K562 (cell line): ENCODE data around the gene DLG4. TPM values are rescaled to one million over a fixed set of nuclear protein-coding genes. Genes with fewer than 3 reads are reported as not detected.

Experiments used
- ATF7 ChIP-seq: fragments of 450-650 bp; IDR thresholded peaks from 2 replicates; pipeline ENCODE4 v1.7.1; 2014; ENCODE audit warnings: mild to moderate bottlenecking, moderate library complexity
- CSDE1 ChIP-seq, 2 experiments: fragments of 450-650 bp; IDR thresholded peaks; 2 replicates each; pipeline ENCODE4 v1.6.1; 2016; ENCODE audit warnings: mild to moderate bottlenecking in 1 of 2
- KHSRP ChIP-seq: fragments of 450-650 bp; IDR thresholded peaks from 2 replicates; pipeline ENCODE4 v1.6.1; 2017
- MCM5 ChIP-seq: fragments of 450-650 bp; IDR thresholded peaks from 2 replicates; pipeline ENCODE4 v1.6.1; 2016; ENCODE audit warnings: low read depth
- MECOM ChIP-seq: fragments of 250-450 bp; sonication (Bioruptor Pico); IDR thresholded peaks from 2 replicates; pipeline ENCODE4 v1.8.0; 2022; ENCODE audit warnings: inconsistent platforms
- MTA3 ChIP-seq: fragments of 450-650 bp; formaldehyde crosslinking; IDR thresholded peaks from 2 replicates; pipeline ENCODE4 v1.6.1; 2017; ENCODE audit warnings: mild to moderate bottlenecking, borderline replicate concordance
- RFX7 ChIP-seq: fragments of 250-450 bp; sonication (Bioruptor Pico); IDR thresholded peaks from 2 replicates; pipeline ENCODE4 v1.5.1; 2021; ENCODE audit warnings: mild to moderate bottlenecking
- SMARCC2 ChIP-seq: fragments of 450-650 bp; IDR thresholded peaks from 2 replicates; pipeline ENCODE4 v1.6.1; 2017; ENCODE audit warnings: antibody characterized with exemption, moderate library complexity, mild to moderate bottlenecking, low read depth
- SRSF7 ChIP-seq: fragments of 200-400 bp; formaldehyde crosslinking; optimal IDR thresholded peaks from 2 replicates; pipeline ENCODE3; 2017; ENCODE audit warnings: mild to moderate bottlenecking, low read depth, low read length
- TBL1XR1 ChIP-seq, 2 experiments: IDR thresholded peaks; 2 replicates each; pipeline ENCODE4 v1.6.1; 2012; ENCODE audit warnings: improper control_type of control experiment in 2 of 2, low read length in 2 of 2, mild to moderate bottlenecking in 1 of 2
- TCF3 ChIP-seq: sonication (generic); formaldehyde crosslinking; IDR thresholded peaks from 2 replicates; pipeline ENCODE4 v1.4.0; 2020; ENCODE audit warnings: mild to moderate bottlenecking, missing genetic modification reagents
- TCF7L2 ChIP-seq: fragments of 150-350 bp; IDR thresholded peaks from 2 replicates; pipeline ENCODE4 v1.6.1; 2016; ENCODE audit warnings: low read depth, mild to moderate bottlenecking, low read length, moderate library complexity
- ZNF586 ChIP-seq: fragments of 450-650 bp; formaldehyde crosslinking; conservative IDR thresholded peaks from 2 replicates; pipeline ENCODE4 v1.4.0; 2020; ENCODE audit warnings: mild to moderate bottlenecking, moderate library complexity
- polyA plus RNA-seq, 8 experiments: library from polyadenylated mRNA; depleted of rRNA in 4 of 8; stranded (reverse) in 5 of 8; unstranded in 3 of 8; fragments of >200 nt; fragmentation: Nextera tagmentation in 2 of 8; fragmentation: Illumina TruSeq in 1 of 8; extraction: Ambion mirVana in 2 of 8; extraction: Trizol in 1 of 8; gene quantifications; 2 replicates each; pipeline versions ENCODE4 v1.2.1 to v1.2.3, GENCODE V29; 2011 to 2014; ENCODE audit warnings: inconsistent platforms in 1 of 8, missing spikeins in 1 of 8
- total RNA-seq, 7 experiments: library from RNA; depleted of rRNA in 6 of 7; stranded (reverse); fragments of >200 nt in 6 of 7; fragmentation: Illumina TruSeq in 2 of 7; extraction: Trizol in 2 of 7; gene quantifications; 2 replicates each; pipeline versions ENCODE4 v1.2.1 to v1.2.3, GENCODE V29; 2011 to 2021; ENCODE audit warnings: low replicate concordance in 1 of 7
- TF ChIP-seq, protein P1 (sequence below): fragments of 200-800 bp; sonication (Bioruptor generic); IDR thresholded peaks from 2 replicates; pipeline ENCODE4 v1.6.1; 2017; ENCODE audit warnings: missing genetic modification characterization, missing compliant biosample characterization
- TF ChIP-seq, protein P2 (sequence below): sonication (generic); formaldehyde crosslinking; IDR thresholded peaks from 2 replicates; pipeline ENCODE4 v1.8.1; 2023; ENCODE audit warnings: mild to moderate bottlenecking, missing genetic modification reagents, moderate library complexity
- TF ChIP-seq, protein P3 (sequence below): IDR thresholded peaks from 3 replicates; pipeline ENCODE4 v1.6.1; 2011; ENCODE audit warnings: borderline replicate concordance, mild to moderate bottlenecking; ENCODE audit not compliant: insufficient read length, insufficient read depth
- TF ChIP-seq, protein P4 (sequence below): fragments of 250-450 bp; sonication (Bioruptor Pico); IDR thresholded peaks from 2 replicates; pipeline ENCODE4 v1.5.0; 2021; ENCODE audit warnings: mild to moderate bottlenecking, borderline replicate concordance
- TF ChIP-seq, protein P5 (sequence below): fragments of 450-650 bp; IDR thresholded peaks from 2 replicates; pipeline ENCODE4 v1.7.1; 2018; ENCODE audit warnings: mild to moderate bottlenecking, low read depth; ENCODE audit not compliant: partially characterized antibody

Gene DLG4
- total and polyA plus RNA-seq, 9 of the 15 experiments (the other 6 are each of a cell fraction or from before 2014, with no cell fraction given): 0.03 to 12.0 (median 4.1) TPM

DNA sequence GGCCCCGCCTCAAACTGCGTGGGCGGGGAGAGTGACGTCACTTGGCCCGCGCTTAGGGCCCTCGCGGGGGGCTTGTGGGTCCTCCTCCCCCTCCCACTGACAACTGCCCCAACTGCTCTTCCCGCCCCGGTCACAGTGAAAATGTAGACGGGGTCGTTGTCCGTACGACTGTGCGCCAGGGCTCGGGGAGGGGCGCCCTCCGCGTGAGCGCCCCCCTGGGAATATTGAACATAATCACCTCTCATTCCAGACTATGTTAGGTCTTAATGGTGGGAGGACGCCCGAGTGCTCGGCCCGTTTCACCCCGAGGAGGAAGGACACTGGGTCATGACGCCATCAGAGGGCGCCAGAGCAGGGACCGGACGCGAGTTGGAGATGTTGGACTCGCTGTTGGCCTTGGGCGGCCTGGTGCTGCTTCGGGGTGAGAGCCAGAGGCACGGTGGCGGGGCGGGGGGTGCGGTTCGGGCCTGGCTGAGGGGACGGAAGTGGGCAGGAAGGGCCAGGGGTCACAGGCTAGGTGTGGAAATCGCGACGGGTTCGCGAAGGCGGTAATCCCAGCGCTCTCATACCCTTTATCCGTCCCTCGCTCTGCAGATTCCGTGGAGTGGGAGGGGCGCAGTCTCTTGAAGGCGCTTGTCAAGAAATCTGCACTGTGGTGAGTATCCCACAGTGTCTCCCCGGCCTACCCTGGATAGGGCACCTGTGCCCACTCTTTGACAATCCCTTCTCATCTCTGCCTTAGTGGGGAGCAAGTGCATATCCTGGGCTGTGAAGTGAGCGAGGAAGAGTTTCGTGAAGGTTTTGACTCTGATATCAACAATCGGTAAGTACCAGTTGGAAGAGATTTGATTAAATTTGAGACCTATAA, 32.8 kb upstream of the DLG4 start, which contains the start of gene ELP5 (continued):
- TF ChIP-seq, protein P1, sequence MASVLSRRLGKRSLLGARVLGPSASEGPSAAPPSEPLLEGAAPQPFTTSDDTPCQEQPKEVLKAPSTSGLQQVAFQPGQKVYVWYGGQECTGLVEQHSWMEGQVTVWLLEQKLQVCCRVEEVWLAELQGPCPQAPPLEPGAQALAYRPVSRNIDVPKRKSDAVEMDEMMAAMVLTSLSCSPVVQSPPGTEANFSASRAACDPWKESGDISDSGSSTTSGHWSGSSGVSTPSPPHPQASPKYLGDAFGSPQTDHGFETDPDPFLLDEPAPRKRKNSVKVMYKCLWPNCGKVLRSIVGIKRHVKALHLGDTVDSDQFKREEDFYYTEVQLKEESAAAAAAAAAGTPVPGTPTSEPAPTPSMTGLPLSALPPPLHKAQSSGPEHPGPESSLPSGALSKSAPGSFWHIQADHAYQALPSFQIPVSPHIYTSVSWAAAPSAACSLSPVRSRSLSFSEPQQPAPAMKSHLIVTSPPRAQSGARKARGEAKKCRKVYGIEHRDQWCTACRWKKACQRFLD (CRISPR knock-in tag): no peak
- TF ChIP-seq ATF7 (peak; percentile 99), SRSF7 (no peak), ZNF586 (no peak), MCM5 (no peak), RFX7 (no peak), MTA3 (peak; percentile 54; the same call in 1 of the 2 replicates), TCF7L2 (no peak), MECOM (no peak), SMARCC2 (no peak), KHSRP (peak; percentile 46; the same call in 1 of the 2 replicates), CSDE1 (IDR thresholded peaks at IDR 0.05) (peak in 1 of 2 experiments; percentile 68; a peak in 2 of 4 replicates), TCF3 (CRISPR knock-in tag) (no peak), TBL1XR1 (IDR thresholded peaks at IDR 0.05; ENCODE audit: low read length in 2 of 2) (peak in 1 of 2 experiments; percentile 18; a peak in 1 of 4 replicates)
- TF ChIP-seq, protein P2, sequence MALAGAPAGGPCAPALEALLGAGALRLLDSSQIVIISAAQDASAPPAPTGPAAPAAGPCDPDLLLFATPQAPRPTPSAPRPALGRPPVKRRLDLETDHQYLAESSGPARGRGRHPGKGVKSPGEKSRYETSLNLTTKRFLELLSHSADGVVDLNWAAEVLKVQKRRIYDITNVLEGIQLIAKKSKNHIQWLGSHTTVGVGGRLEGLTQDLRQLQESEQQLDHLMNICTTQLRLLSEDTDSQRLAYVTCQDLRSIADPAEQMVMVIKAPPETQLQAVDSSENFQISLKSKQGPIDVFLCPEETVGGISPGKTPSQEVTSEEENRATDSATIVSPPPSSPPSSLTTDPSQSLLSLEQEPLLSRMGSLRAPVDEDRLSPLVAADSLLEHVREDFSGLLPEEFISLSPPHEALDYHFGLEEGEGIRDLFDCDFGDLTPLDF (CRISPR knock-in tag): no peak
- TF ChIP-seq, protein P3, sequence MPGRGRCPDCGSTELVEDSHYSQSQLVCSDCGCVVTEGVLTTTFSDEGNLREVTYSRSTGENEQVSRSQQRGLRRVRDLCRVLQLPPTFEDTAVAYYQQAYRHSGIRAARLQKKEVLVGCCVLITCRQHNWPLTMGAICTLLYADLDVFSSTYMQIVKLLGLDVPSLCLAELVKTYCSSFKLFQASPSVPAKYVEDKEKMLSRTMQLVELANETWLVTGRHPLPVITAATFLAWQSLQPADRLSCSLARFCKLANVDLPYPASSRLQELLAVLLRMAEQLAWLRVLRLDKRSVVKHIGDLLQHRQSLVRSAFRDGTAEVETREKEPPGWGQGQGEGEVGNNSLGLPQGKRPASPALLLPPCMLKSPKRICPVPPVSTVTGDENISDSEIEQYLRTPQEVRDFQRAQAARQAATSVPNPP: no peak
- TF ChIP-seq, protein P4, sequence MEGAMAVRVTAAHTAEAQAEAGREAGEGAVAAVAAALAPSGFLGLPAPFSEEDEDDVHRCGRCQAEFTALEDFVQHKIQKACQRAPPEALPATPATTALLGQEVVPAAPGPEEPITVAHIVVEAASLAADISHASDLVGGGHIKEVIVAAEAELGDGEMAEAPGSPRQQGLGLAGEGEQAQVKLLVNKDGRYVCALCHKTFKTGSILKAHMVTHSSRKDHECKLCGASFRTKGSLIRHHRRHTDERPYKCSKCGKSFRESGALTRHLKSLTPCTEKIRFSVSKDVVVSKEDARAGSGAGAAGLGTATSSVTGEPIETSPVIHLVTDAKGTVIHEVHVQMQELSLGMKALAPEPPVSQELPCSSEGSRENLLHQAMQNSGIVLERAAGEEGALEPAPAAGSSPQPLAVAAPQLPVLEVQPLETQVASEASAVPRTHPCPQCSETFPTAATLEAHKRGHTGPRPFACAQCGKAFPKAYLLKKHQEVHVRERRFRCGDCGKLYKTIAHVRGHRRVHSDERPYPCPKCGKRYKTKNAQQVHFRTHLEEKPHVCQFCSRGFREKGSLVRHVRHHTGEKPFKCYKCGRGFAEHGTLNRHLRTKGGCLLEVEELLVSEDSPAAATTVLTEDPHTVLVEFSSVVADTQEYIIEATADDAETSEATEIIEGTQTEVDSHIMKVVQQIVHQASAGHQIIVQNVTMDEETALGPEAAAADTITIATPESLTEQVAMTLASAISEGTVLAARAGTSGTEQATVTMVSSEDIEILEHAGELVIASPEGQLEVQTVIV (CRISPR knock-in tag): no peak
- TF ChIP-seq, protein P5, sequence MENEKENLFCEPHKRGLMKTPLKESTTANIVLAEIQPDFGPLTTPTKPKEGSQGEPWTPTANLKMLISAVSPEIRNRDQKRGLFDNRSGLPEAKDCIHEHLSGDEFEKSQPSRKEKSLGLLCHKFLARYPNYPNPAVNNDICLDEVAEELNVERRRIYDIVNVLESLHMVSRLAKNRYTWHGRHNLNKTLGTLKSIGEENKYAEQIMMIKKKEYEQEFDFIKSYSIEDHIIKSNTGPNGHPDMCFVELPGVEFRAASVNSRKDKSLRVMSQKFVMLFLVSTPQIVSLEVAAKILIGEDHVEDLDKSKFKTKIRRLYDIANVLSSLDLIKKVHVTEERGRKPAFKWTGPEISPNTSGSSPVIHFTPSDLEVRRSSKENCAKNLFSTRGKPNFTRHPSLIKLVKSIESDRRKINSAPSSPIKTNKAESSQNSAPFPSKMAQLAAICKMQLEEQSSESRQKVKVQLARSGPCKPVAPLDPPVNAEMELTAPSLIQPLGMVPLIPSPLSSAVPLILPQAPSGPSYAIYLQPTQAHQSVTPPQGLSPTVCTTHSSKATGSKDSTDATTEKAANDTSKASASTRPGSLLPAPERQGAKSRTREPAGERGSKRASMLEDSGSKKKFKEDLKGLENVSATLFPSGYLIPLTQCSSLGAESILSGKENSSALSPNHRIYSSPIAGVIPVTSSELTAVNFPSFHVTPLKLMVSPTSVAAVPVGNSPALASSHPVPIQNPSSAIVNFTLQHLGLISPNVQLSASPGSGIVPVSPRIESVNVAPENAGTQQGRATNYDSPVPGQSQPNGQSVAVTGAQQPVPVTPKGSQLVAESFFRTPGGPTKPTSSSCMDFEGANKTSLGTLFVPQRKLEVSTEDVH: peak; percentile 29
